AG04449 (cell line): ENCODE results near the gene USHBP1.
A peak's percentile ranks its signal among the peaks of the same experiment; 100 is the strongest.

Experiments
- CTCF ChIA-PET: fragments of 350-600 bp; formaldehyde crosslinking; extraction: SDS; loops from one replicate; lab custom pipeline; 2021; ENCODE audit warnings: antibody characterized with exemption; lab: Yijun Ruan, JAX
- POLR2A ChIA-PET: fragments of 400-600, 350-600 bp; formaldehyde crosslinking; extraction: SDS; loops from one replicate; lab custom pipeline; 2020; ENCODE audit warnings: antibody characterized with exemption, inconsistent platforms; lab: Yijun Ruan, JAX
- DNase-seq: peaks from one replicate; pipeline ENCODE4 v3.0.0-alpha.2; 2010; ENCODE audit warnings: low read depth, low spot score
- H3K4me3 ChIP-seq: 2 replicates; pipeline ENCODE4 v1.5.1; 2011; ENCODE audit warnings: low read depth, mild to moderate bottlenecking, control low read depth, low read length
- CTCF ChIP-seq: IDR thresholded peaks from one replicate; pipeline ENCODE4 v1.5.1; 2011; ENCODE audit warnings: mild to moderate bottlenecking, moderate library complexity, low read length, control low read depth, inconsistent platforms; ENCODE audit not compliant: insufficient read depth; ENCODE audit errors: missing control alignments

The USHBP1 gene

GRCh38 chr19:17304386-17305215 lies 40.1 kb upstream of the USHBP1 start:
- no peak for TF ChIP-seq CTCF
- peak overlapping the region; percentile 75 for H3K4me3 ChIP-seq
- DNase-seq: no peak
- ChIA-PET POLR2A (interaction anchor here (0.6 kb wide), 1 partner anchor 77 kb away, joined by 3 read pairs; no protein-coding TSS in a partner anchor), CTCF (interaction anchor here (0.5 to 5.7 kb wide), 16 partner anchors 7 to 554 kb away, joined by 3 to 69 read pairs (median 4); partner anchors contain the start of genes ANKLE1, ANO8 and USHBP1)

- CTCF ChIA-PET: interaction anchor here (0.8 to 5.7 kb wide), 7 partner anchors 9 to 214 kb away, joined by 3 to 69 read pairs (median 4); partner anchors contain the start of gene USHBP1
- DNase-seq: no peak
- TF ChIP-seq CTCF: no peak
- POLR2A ChIA-PET: interaction anchor here (1.2 kb wide), 1 partner anchor 13 kb away, joined by 3 read pairs; no protein-coding TSS in a partner anchor
- no peak overlapping the region for H3K4me3 ChIP-seq
Measured at GRCh38 chr19:17303940-17304267, 39.4 kb upstream of the USHBP1 start.

GRCh38 chr19:17303167-17303939 lies 38.8 kb upstream of the USHBP1 start, which contains the start of gene ABHD8:
ABHD8 (minus strand) TSS chr19:17303425; CDS start chr19:17301616, 1,809 bp downstream.
- peak; percentile 57 for DNase-seq
- ChIA-PET POLR2A (interaction anchor here (0.9 to 1.2 kb wide), 2 partner anchors 14 to 22 kb away, joined by 3 read pairs; partner anchors contain the start of gene ANKLE1), CTCF (interaction anchor here (0.8 to 5.7 kb wide), 8 partner anchors 10 to 213 kb away, joined by 3 to 69 read pairs (median 4); partner anchors contain the start of gene USHBP1)
- TF ChIP-seq CTCF: peak; percentile 63
- peak within 1 kb of the TSS; percentile 76 for H3K4me3 ChIP-seq

GRCh38 chr19:17302391-17303166 lies 38.0 kb upstream of the USHBP1 start:
- ChIA-PET CTCF (interaction anchor here (1.2 to 5.7 kb wide), 4 partner anchors 10 to 163 kb away, joined by 4 to 69 read pairs (median 6); no protein-coding TSS in a partner anchor), POLR2A (interaction anchor here (0.9 to 1.2 kb wide), 2 partner anchors 15 to 21 kb away, joined by 3 read pairs; partner anchors contain the start of gene ANKLE1)
- no peak for TF ChIP-seq CTCF
- DNase-seq: no peak
- peak overlapping the region; percentile 76 for H3K4me3 ChIP-seq

GRCh38 chr19:17300992-17301619 lies 36.6 kb upstream of the USHBP1 start:
- no peak overlapping the region for H3K4me3 ChIP-seq
- CTCF ChIA-PET: interaction anchor here (0.7 to 5.7 kb wide), 3 partner anchors 8 to 12 kb away, joined by 3 to 69 read pairs (median 5); no protein-coding TSS in a partner anchor
- POLR2A ChIA-PET: no interaction called here
- no peak for DNase-seq
- TF ChIP-seq CTCF: no peak
